Measurements from ENCODE around the gene C6orf163. TPM values are rescaled to one million over a fixed set of nuclear protein-coding genes. Genes with fewer than 3 reads are reported as not detected.

The C6orf163 gene
- total and polyA plus RNA-seq, 2 of the 4 experiments (the other 2 are of a cell fraction): 0.55 to 0.90 TPM

DNA sequence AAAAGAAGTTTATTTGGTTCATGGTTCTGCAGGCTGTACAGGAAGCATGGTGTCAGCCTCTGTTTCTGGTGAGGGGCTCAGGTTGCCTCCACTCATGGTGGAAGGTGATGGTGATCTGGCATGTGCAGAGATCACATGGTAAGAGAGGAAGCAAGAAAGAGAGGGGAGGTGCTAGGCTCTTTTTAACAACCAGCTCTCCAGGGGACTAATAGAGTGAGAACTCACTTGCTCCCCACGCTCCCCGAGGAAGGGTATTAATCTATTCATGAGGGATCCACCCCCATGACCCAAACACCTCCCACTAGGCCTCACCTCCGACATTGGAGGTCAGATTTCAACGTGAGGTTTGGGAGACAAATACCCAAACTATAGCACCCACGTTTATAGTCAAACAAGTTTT lies 11.6 kb upstream of the C6orf163 start:
- H2BK15ac ChIP-seq (ENCODE audit: low read depth, low read length): no peak overlapping the region
- H3K4ac ChIP-seq (ENCODE audit: low read depth, low read length): no peak overlapping the region
- no peak overlapping the region for H2BK120ac ChIP-seq (ENCODE audit: low read depth, low read length)
- peaks cover 4% of the 10 kb centered on the region; the same call in 1 of the 2 replicates for H3K9me1 ChIP-seq (ENCODE audit: insufficient read depth, low read length)
- no peak overlapping the region for H4K8ac ChIP-seq (ENCODE audit: low read depth in 2 of 2, low read length in 2 of 2)
- no peak overlapping the region for H3K27ac ChIP-seq (ENCODE audit: insufficient read depth, low read length)
- no peak overlapping the region for H3K14ac ChIP-seq (replicated peaks; ENCODE audit: low read depth, low read length)
- no peaks in the 10 kb centered on the region for H4K20me1 ChIP-seq (ENCODE audit: insufficient read depth, low read length)
- CTCF ChIA-PET: no interaction called here
- in situ Hi-C loops (cut with MboI; ENCODE audit: low sequenced_read_pairs): no loop called here
- ATAC-seq (ENCODE audit: low read depth) (no peak), DNase-seq (no peak)
- peaks cover 6% of the 10 kb centered on the region; the same call in 1 of the 2 replicates for H3K4me1 ChIP-seq (ENCODE audit: control insufficient read depth, insufficient read depth, low read length)
- H3K56ac ChIP-seq (ENCODE audit: extremely low read depth, insufficient read depth, low read length): no peak overlapping the region
- intact Hi-C loops (cut with micrococcal nuclease): no loop called here
- no TSS peak for BruUV-seq (replicated peaks)
- H2AFZ ChIP-seq (replicated peaks; ENCODE audit: low read length, poor library complexity): no peak overlapping the region
- H4K91ac ChIP-seq (ENCODE audit: insufficient read depth, low read depth, low read length): no peak overlapping the region
- TF ChIP-seq NFE2L2 (IDR thresholded peaks at IDR 0.05; ENCODE audit: low read depth, low read length) (no peak), MAFK (IDR thresholded peaks at IDR 0.05; ENCODE audit: low read depth, low read length) (no peak), RFX5 (IDR thresholded peaks at IDR 0.05; ENCODE audit: low read depth, low read length) (no peak), MAZ (IDR thresholded peaks at IDR 0.05; ENCODE audit: borderline replicate concordance, low read depth, low read length) (no peak), MXI1 (IDR thresholded peaks at IDR 0.05; ENCODE audit: borderline replicate concordance, low read depth, low read length) (no peak), POLR2A (IDR thresholded peaks at IDR 0.05; ENCODE audit: low read depth, low read length) (no peak), CEBPB (IDR thresholded peaks at IDR 0.05; ENCODE audit: low read depth, low read length) (no peak), CHD1 (IDR thresholded peaks at IDR 0.05; ENCODE audit: low read depth, low read length) (no peak), SMC3 (IDR thresholded peaks at IDR 0.05; ENCODE audit: low read depth, low read length) (no peak), RAD21 (IDR thresholded peaks at IDR 0.05; ENCODE audit: low read length) (no peak), BHLHE40 (IDR thresholded peaks at IDR 0.05; ENCODE audit: low read depth, low read length) (no peak), RCOR1 (IDR thresholded peaks at IDR 0.05; ENCODE audit: insufficient replicate concordance, low read length) (no peak), FOS (IDR thresholded peaks at IDR 0.05; ENCODE audit: low read depth, low read length) (no peak)
- TF ChIP-seq, protein P1, sequence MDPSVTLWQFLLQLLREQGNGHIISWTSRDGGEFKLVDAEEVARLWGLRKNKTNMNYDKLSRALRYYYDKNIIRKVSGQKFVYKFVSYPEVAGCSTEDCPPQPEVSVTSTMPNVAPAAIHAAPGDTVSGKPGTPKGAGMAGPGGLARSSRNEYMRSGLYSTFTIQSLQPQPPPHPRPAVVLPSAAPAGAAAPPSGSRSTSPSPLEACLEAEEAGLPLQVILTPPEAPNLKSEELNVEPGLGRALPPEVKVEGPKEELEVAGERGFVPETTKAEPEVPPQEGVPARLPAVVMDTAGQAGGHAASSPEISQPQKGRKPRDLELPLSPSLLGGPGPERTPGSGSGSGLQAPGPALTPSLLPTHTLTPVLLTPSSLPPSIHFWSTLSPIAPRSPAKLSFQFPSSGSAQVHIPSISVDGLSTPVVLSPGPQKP (IDR thresholded peaks at IDR 0.05; ENCODE audit: borderline replicate concordance, low read depth, low read length): no peak
- TF ChIP-seq, protein P2, sequence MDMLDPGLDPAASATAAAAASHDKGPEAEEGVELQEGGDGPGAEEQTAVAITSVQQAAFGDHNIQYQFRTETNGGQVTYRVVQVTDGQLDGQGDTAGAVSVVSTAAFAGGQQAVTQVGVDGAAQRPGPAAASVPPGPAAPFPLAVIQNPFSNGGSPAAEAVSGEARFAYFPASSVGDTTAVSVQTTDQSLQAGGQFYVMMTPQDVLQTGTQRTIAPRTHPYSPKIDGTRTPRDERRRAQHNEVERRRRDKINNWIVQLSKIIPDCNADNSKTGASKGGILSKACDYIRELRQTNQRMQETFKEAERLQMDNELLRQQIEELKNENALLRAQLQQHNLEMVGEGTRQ (IDR thresholded peaks at IDR 0.05; ENCODE audit: low read depth, low read length): no peak
- TF ChIP-seq, protein P3, sequence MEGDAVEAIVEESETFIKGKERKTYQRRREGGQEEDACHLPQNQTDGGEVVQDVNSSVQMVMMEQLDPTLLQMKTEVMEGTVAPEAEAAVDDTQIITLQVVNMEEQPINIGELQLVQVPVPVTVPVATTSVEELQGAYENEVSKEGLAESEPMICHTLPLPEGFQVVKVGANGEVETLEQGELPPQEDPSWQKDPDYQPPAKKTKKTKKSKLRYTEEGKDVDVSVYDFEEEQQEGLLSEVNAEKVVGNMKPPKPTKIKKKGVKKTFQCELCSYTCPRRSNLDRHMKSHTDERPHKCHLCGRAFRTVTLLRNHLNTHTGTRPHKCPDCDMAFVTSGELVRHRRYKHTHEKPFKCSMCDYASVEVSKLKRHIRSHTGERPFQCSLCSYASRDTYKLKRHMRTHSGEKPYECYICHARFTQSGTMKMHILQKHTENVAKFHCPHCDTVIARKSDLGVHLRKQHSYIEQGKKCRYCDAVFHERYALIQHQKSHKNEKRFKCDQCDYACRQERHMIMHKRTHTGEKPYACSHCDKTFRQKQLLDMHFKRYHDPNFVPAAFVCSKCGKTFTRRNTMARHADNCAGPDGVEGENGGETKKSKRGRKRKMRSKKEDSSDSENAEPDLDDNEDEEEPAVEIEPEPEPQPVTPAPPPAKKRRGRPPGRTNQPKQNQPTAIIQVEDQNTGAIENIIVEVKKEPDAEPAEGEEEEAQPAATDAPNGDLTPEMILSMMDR (conservative IDR thresholded peaks at IDR 0.05; ENCODE audit: low read depth, low read length): no peak
- H3K9ac ChIP-seq (ENCODE audit: low read depth, low read length): no peak overlapping the region
- POLR2A ChIA-PET (ENCODE audit: unreplicated experiment): no interaction called here
- H2AK9ac ChIP-seq (replicated peaks; ENCODE audit: low read depth, low read length, poor library complexity): no peak overlapping the region
- H3K27me3 ChIP-seq (ENCODE audit: control insufficient read depth, insufficient read depth, low read length): no peaks in the 10 kb centered on the region
- H2AK5ac ChIP-seq (ENCODE audit: low read depth, low read length): no peak overlapping the region
- WGBS, 2 experiments (ENCODE audit: extremely low coverage in 2 of 2, insufficient read length in 1 of 2): no CpG with 5 or more reads among the region's 5 CpGs
- H3K36me3 ChIP-seq (ENCODE audit: control insufficient read depth, insufficient read depth, low read length): no peaks in the 10 kb centered on the region
- no peak overlapping the region for H2BK20ac ChIP-seq (ENCODE audit: low read depth, low read length)
- peak overlapping the region; percentile 13; the same call in 1 of the 2 replicates for H3K18ac ChIP-seq (ENCODE audit: low read depth, low read length)
- H3K23ac ChIP-seq (ENCODE audit: low read depth, low read length): no peak overlapping the region
- no peak overlapping the region for H4K5ac ChIP-seq (ENCODE audit: low read depth, low read length)
- H3K9me3 ChIP-seq (ENCODE audit: control insufficient read depth, insufficient read depth, low read length): no peaks in the 10 kb centered on the region
- peaks cover 13 to 14% of the 10 kb centered on the region in 2 experiments; a peak in 3 of 4 replicates for H3K79me1 ChIP-seq (ENCODE audit: low read depth in 1 of 2, low read length in 2 of 2)
- no peak overlapping the region for H2BK5ac ChIP-seq (ENCODE audit: low read depth, low read length, poor library complexity, severe bottlenecking)
- dilution Hi-C loops (cut with HindIII; ENCODE audit: low sequenced_read_pairs, unreplicated experiment): no loop called here
- no peak overlapping the region for H3K4me3 ChIP-seq (ENCODE audit: insufficient read depth, low read depth, low read length)
- peak overlapping the region; percentile 53; the same call in 1 of the 2 replicates for H3K4me2 ChIP-seq (ENCODE audit: low read depth, low read length)

All from IMR-90 (cell line).